A549 (cell line): Measurements from ENCODE around the gene DCLK1.

Experiments used
- CTCF ChIP-seq: fragments of >200 bp; sonication (Bioruptor Twin); formaldehyde crosslinking; IDR thresholded peaks from 3 replicates; pipeline ENCODE4 v1.5.1; 2016
- EP300 ChIP-seq, 2 experiments: fragments of >200 bp; sonication (Bioruptor Twin); formaldehyde crosslinking; IDR thresholded peaks; 2 replicates in 1 of 2; 3 replicates in 1 of 2; pipeline ENCODE4 v1.6.1; 2016 to 2017
- FOSL2 ChIP-seq, 2 experiments: fragments of 450-650 bp in 1 of 2; fragments of >200 bp in 1 of 2; sonication (Bioruptor Twin) in 1 of 2; formaldehyde crosslinking; IDR thresholded peaks; 2 replicates each; pipeline versions ENCODE4 v1.5.0 to v1.6.1; 2016 to 2020; ENCODE audit warnings: mild to moderate bottlenecking in 1 of 2, moderate library complexity in 1 of 2
- HDAC2 ChIP-seq: fragments of 200-600 bp; sonication (generic); IDR thresholded peaks from 2 replicates; pipeline ENCODE4 v1.6.1; 2016
- HES2 ChIP-seq: fragments of >200 bp; sonication (Bioruptor Twin); formaldehyde crosslinking; IDR thresholded peaks from 2 replicates; pipeline ENCODE4 v1.6.1; 2016
- HOXA7 ChIP-seq: fragments of 250-450 bp; sonication (Bioruptor Pico); IDR thresholded peaks from 2 replicates; pipeline ENCODE4 v1.5.0; 2020; ENCODE audit warnings: mild to moderate bottlenecking, moderate library complexity
- MAX ChIP-seq: IDR thresholded peaks from 2 replicates; pipeline ENCODE4 v1.6.1; 2012
- MAZ ChIP-seq: fragments of 150-350 bp; IDR thresholded peaks from 2 replicates; pipeline ENCODE4 v1.6.1; 2014; ENCODE audit warnings: antibody characterized with exemption, low read depth, low read length, borderline replicate concordance
- PHF8 ChIP-seq: fragments of 200-600 bp; sonication (generic); IDR thresholded peaks from 2 replicates; pipeline ENCODE4 v1.6.1; 2016; ENCODE audit warnings: low read depth, mild to moderate bottlenecking, antibody characterized with exemption, moderate library complexity, borderline replicate concordance
- POLR2A ChIP-seq: IDR thresholded peaks from 2 replicates; pipeline ENCODE4 v1.6.1; 2012; ENCODE audit warnings: mild to moderate bottlenecking, low read length
- POLR2AphosphoS2 ChIP-seq: conservative IDR thresholded peaks from 2 replicates; pipeline ENCODE4 v1.6.1; 2012; ENCODE audit warnings: low read length, improper control_type of control experiment, inconsistent platforms
- SMC3 ChIP-seq: fragments of >200 bp; sonication (Bioruptor Twin); formaldehyde crosslinking; IDR thresholded peaks from 3 replicates; pipeline ENCODE4 v1.6.1; 2018; ENCODE audit warnings: inconsistent platforms

- TF ChIP-seq CTCF (no peak), POLR2A (no peak), SMC3 (no peak), EP300 (IDR thresholded peaks at IDR 0.05) (no peak), FOSL2 (IDR thresholded peaks at IDR 0.05) (no peak), FOSL2 (CRISPR knock-in tag; IDR thresholded peaks at IDR 0.05) (no peak), HES2 (no peak), MAZ (no peak), POLR2AphosphoS2 (no peak), MAX (no peak), HOXA7 (CRISPR knock-in tag) (no peak), PHF8 (no peak), HDAC2 (no peak)
Measured at GRCh38 chr13:36148446-36148845, 17.3 kb upstream of the DCLK1 start.
